ENCODE measurements around the gene HAND1.

DNA sequence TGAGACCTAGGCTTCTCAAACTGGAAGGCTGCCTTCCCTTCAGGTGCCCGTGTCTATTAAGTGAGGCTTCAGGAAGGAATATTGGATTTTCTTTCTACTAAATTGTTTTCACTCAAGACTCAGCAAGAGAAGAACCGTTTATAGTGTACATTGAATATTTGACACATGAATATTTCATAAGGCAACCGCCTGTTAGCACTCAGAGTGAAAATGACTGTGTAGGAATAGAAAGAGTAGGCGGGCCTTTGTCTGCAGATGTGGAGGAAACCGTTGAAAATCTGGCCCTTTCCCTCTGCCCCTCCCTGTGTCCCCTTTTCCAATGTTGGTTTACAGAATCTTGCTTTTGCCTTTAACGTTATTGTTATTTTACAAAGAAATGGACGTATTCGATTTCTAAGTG, 26.1 kb downstream of the HAND1 start:
- TF ChIP-seq, protein P1, sequence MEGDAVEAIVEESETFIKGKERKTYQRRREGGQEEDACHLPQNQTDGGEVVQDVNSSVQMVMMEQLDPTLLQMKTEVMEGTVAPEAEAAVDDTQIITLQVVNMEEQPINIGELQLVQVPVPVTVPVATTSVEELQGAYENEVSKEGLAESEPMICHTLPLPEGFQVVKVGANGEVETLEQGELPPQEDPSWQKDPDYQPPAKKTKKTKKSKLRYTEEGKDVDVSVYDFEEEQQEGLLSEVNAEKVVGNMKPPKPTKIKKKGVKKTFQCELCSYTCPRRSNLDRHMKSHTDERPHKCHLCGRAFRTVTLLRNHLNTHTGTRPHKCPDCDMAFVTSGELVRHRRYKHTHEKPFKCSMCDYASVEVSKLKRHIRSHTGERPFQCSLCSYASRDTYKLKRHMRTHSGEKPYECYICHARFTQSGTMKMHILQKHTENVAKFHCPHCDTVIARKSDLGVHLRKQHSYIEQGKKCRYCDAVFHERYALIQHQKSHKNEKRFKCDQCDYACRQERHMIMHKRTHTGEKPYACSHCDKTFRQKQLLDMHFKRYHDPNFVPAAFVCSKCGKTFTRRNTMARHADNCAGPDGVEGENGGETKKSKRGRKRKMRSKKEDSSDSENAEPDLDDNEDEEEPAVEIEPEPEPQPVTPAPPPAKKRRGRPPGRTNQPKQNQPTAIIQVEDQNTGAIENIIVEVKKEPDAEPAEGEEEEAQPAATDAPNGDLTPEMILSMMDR (IDR thresholded peaks at IDR 0.05) = no peak
- TF ChIP-seq EZH2 (IDR thresholded peaks at IDR 0.05; ENCODE audit: borderline replicate concordance, insufficient read depth, low read depth, low read length, poor library complexity, severe bottlenecking) = no peak
